Calu3 (cell line): ENCODE results near the gene ANKRD55. TPM values are rescaled to one million over a fixed set of nuclear protein-coding genes. Genes with fewer than 3 reads are reported as not detected.

ENCODE experiments used
- Bru-seq: library from RNA; stranded (reverse); fragments of 400-500 nt; gene quantifications from one replicate; lab custom pipeline; 2021; lab: Mats Ljungman, UMichigan
- BruChase-seq, 2 experiments: library from RNA; stranded (reverse); fragments of 400-500 nt; gene quantifications; one replicate each; lab custom pipeline; 2021; lab: Mats Ljungman, UMichigan
- BruUV-seq: library from RNA; stranded (reverse); fragments of 400-500 nt; replicated peaks from 2 replicates; lab custom pipeline; 2021; lab: Mats Ljungman, UMichigan
- CTCF ChIA-PET: fragments of 300-600 bp; sonication (Branson Sonifier 250); formaldehyde crosslinking; loops from one replicate; lab custom pipeline; 2022; ENCODE audit warnings: antibody characterized with exemption; lab: Charles Lee
- DNase-seq: peaks from one replicate; pipeline ENCODE4 v3.0.0; 2022
- H3K27ac Mint-ChIP-seq: one replicate; pipeline ENCODE4 v1.8.0; 2022; ENCODE audit warnings: mixed read lengths; ENCODE audit not compliant: unreplicated experiment
- H3K27me3 Mint-ChIP-seq: one replicate; pipeline ENCODE4 v1.8.0; 2022; ENCODE audit warnings: mixed read lengths; ENCODE audit not compliant: unreplicated experiment
- H3K36me3 Mint-ChIP-seq: one replicate; pipeline ENCODE4 v1.8.0; 2022; ENCODE audit warnings: mild to moderate bottlenecking, moderate library complexity, mixed read lengths; ENCODE audit not compliant: insufficient read depth, unreplicated experiment
- H3K4me1 Mint-ChIP-seq: one replicate; pipeline ENCODE4 v1.8.0; 2022; ENCODE audit warnings: mild to moderate bottlenecking, low read depth, mixed read lengths; ENCODE audit not compliant: unreplicated experiment
- H3K4me3 Mint-ChIP-seq: one replicate; pipeline ENCODE4 v1.8.0; 2022; ENCODE audit warnings: mild to moderate bottlenecking, low read depth, moderate library complexity, mixed read lengths; ENCODE audit not compliant: unreplicated experiment
- H3K9me3 Mint-ChIP-seq: one replicate; pipeline ENCODE4 v1.8.0; 2022; ENCODE audit warnings: low read depth, mixed read lengths; ENCODE audit not compliant: unreplicated experiment
- intact Hi-C: fragments of 100-400 bp; cut with micrococcal nuclease; formaldehyde crosslinking; loops from one replicate; pipeline ENCODE4 v1.10.0; 2022; ENCODE audit not compliant: unreplicated experiment
- long read RNA-seq: library from polyadenylated mRNA; stranded (forward); transcript quantifications from one replicate; pipeline ENCODE4 v2.0.0, GENCODE V29; 2022
- total RNA-seq: library from RNA; stranded (reverse); gene quantifications from 2 replicates; pipeline ENCODE4 v1.2.3, GENCODE V29; 2022
- TF ChIP-seq, protein P1 (sequence below): fragments of 200-600 bp; IDR thresholded peaks from one replicate; pipeline ENCODE4 v1.8.0; 2022; ENCODE audit warnings: antibody characterized with exemption; ENCODE audit not compliant: unreplicated experiment

ANKRD55 gene
- total RNA-seq (not detected in 2 replicates), Bru-seq, nascent RNA (percentile 1 among the genes with signal in this experiment), BruChase-seq, experiment 1, labeled RNA remaining after a 6-hour chase (not detected), BruChase-seq, experiment 2, labeled RNA remaining after a 2-hour chase (not detected)
- long read RNA-seq = 0 reads

DNA sequence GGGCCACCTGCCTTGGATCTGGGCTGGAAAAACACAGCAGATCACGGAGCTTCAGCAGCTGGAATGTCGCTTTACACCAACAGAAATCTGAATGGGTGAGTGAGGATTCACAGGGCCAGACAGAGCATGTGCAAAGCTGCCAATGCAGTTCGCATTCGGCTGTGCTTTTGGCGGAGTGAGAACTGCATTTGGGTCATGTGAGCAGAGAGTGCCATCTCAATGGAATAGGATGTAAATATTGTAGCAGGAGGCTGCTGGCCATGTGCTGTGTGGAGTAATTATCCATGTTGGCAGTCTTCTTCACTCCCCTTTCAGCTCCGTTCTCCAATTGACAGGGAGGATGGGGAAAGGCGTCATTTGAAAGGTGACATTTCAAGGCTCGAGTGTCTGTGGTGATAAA, at the start of gene ANKRD55:
Gene ANKRD55, minus strand, starts transcription at position 101 of the 400 bp plus-strand sequence. CDS start 417 bp downstream, outside the sequence.
- intact Hi-C loops = no loop called here
- Mint-ChIP-seq H3K27me3 (no peaks in the 10 kb centered on the region), H3K4me3 (no peak within 1 kb of the TSS), H3K9me3 (peaks cover 3% of the 10 kb centered on the region), H3K27ac (no peak within 1 kb of the TSS), H3K36me3 (no peaks in the 10 kb centered on the region), H3K4me1 (peaks cover 17% of the 10 kb centered on the region)
- no TSS peak for BruUV-seq
- no peak for DNase-seq
- CTCF ChIA-PET = no interaction called here
- TF ChIP-seq, protein P1, sequence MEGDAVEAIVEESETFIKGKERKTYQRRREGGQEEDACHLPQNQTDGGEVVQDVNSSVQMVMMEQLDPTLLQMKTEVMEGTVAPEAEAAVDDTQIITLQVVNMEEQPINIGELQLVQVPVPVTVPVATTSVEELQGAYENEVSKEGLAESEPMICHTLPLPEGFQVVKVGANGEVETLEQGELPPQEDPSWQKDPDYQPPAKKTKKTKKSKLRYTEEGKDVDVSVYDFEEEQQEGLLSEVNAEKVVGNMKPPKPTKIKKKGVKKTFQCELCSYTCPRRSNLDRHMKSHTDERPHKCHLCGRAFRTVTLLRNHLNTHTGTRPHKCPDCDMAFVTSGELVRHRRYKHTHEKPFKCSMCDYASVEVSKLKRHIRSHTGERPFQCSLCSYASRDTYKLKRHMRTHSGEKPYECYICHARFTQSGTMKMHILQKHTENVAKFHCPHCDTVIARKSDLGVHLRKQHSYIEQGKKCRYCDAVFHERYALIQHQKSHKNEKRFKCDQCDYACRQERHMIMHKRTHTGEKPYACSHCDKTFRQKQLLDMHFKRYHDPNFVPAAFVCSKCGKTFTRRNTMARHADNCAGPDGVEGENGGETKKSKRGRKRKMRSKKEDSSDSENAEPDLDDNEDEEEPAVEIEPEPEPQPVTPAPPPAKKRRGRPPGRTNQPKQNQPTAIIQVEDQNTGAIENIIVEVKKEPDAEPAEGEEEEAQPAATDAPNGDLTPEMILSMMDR = no peak

DNA sequence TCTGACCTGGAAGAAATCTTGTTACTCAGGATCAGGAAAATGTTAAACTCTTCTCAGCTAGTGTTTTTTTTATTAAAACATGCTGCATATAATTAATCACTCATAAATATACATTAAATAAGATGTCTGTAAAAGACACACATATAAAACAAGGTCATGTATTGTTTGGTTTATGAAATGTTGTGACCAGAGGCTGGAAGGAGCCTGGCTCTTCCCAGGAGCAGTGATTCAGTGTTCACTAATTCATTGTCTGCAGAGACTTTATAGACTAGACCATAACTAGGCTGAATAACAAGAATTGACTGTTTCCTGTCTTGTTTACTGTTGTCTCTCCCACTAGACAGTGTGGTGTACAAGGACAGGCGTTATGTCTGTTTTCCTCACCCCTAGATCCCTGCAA, 49.1 kb upstream of the ANKRD55 start:
- CTCF ChIA-PET = interaction anchor here (0.6 kb wide), 1 partner anchor 418 kb away, joined by 3 read pairs; no protein-coding TSS in a partner anchor
- no peaks in the 10 kb centered on the region for H3K36me3 Mint-ChIP-seq
- BruUV-seq = no TSS peak
- intact Hi-C loops = no loop called here
- H3K4me3 Mint-ChIP-seq = no peak overlapping the region
- no peaks in the 10 kb centered on the region for H3K9me3 Mint-ChIP-seq
- TF ChIP-seq, protein P1 = no peak
- H3K27me3 Mint-ChIP-seq = no peaks in the 10 kb centered on the region
- DNase-seq = no peak
- H3K4me1 Mint-ChIP-seq = peaks cover 9% of the 10 kb centered on the region
- no peak overlapping the region for H3K27ac Mint-ChIP-seq

DNA sequence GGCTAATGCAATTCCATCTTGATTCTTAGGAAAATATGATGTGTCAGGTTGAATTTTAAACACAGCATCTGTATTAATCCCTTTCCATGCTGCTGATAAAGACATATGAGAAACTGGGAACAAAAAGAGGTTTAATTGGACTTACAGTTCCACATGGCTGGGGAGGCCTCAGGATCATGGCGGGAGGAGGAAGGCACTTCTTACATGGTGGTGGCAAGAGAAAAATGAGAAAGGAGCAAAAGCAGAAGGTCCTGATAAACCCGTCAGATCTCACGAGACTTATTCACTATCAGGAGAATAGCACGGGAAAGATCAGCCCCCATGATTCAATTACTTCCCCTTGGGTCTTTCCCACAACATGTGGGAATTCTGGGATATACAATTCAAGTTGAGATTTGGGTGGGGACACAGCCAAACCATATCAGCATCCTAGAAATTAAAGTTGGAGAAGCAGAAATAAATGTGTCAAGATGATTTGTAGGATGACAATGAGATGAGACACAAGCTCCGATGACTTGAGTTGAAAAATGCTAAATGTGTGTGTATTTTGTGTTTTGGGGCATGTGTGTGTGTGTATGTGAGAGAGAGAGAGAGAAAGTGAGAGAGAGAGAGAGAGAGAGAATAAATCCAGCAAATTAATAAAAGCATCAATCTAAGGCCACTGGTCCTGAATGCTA, 48.5 kb upstream of the ANKRD55 start:
- H3K27ac Mint-ChIP-seq = no peak overlapping the region
- TF ChIP-seq, protein P1 = no peak
- H3K4me1 Mint-ChIP-seq = peaks cover 9% of the 10 kb centered on the region
- no peaks in the 10 kb centered on the region for H3K9me3 Mint-ChIP-seq
- H3K27me3 Mint-ChIP-seq = no peaks in the 10 kb centered on the region
- DNase-seq = no peak
- intact Hi-C loops = loop anchor here (2.0 kb wide), 1 partner anchor 75 kb away; no protein-coding TSS in a partner anchor
- no peak overlapping the region for H3K4me3 Mint-ChIP-seq
- CTCF ChIA-PET = interaction anchor here (0.6 kb wide), 1 partner anchor 418 kb away, joined by 3 read pairs; no protein-coding TSS in a partner anchor
- no TSS peak for BruUV-seq
- no peaks in the 10 kb centered on the region for H3K36me3 Mint-ChIP-seq

DNA sequence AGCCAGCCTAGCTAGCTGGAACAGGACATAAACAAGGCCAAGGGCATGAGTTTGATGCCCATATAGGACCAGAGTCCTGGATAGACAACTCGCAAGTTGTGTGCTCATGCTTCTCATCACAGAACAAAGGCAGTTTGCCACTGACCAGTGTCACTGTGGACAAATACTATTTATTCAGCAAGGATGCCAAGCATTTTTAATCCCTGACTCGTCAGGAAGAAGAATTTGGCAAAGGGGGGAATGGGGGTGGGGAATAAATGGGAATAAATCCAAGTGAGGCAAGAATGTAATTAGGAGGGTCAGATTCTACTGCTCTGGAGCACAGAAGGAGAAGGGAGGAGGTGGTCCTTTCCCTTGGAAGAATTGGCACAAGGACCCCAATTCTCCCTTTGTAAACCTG, 46.8 kb upstream of the ANKRD55 start:
- Mint-ChIP-seq H3K4me3 (no peak overlapping the region), H3K27me3 (no peaks in the 10 kb centered on the region), H3K9me3 (peaks cover 4% of the 10 kb centered on the region), H3K36me3 (no peaks in the 10 kb centered on the region), H3K4me1 (peaks cover 9% of the 10 kb centered on the region), H3K27ac (peak overlapping the region; percentile 21)
- CTCF ChIA-PET = no interaction called here
- BruUV-seq = no TSS peak
- TF ChIP-seq, protein P1 = no peak
- peak; percentile 29 for DNase-seq
- intact Hi-C loops = loop anchor here (2.0 to 10.0 kb wide), 2 partner anchors 77 to 855 kb away; no protein-coding TSS in a partner anchor
